BLaER1 (cell line): Measurements from ENCODE around the gene COL16A1.
A peak's percentile ranks its signal among the peaks of the same experiment; 100 is the strongest.

ENCODE experiments used
- H3K27ac ChIP-seq: shearing (Covaris generic); formaldehyde crosslinking; 2 replicates; pipeline ENCODE4 v1.8.1; 2022
- H3K27me3 ChIP-seq: shearing (Covaris generic); formaldehyde crosslinking; 2 replicates; pipeline ENCODE4 v1.8.1; 2022
- H3K36me3 ChIP-seq: shearing (Covaris generic); formaldehyde crosslinking; 2 replicates; pipeline ENCODE4 v1.8.1; 2022
- H3K4me1 ChIP-seq: shearing (Covaris generic); formaldehyde crosslinking; 2 replicates; pipeline ENCODE4 v1.8.1; 2022
- H3K4me2 ChIP-seq: shearing (Covaris generic); formaldehyde crosslinking; 2 replicates; pipeline ENCODE4 v1.8.1; 2022
- H3K4me3 ChIP-seq: shearing (Covaris generic); formaldehyde crosslinking; 2 replicates; pipeline ENCODE4 v1.8.1; 2022
- H3K9ac ChIP-seq: shearing (Covaris generic); formaldehyde crosslinking; 2 replicates; pipeline ENCODE4 v1.8.1; 2022
- H3K9me3 ChIP-seq: shearing (Covaris generic); formaldehyde crosslinking; 2 replicates; pipeline ENCODE4 v1.8.1; 2022
- H4K20me1 ChIP-seq: shearing (Covaris generic); formaldehyde crosslinking; 2 replicates; pipeline ENCODE4 v1.8.1; 2022
- Cebpa-rat ChIP-seq: shearing (Covaris generic); IDR thresholded peaks from 2 replicates; pipeline ENCODE4 v1.8.1; 2022

The COL16A1 gene

GRCh38 chr1:31645274-31645568 is 58.6 kb downstream of the COL16A1 start:
- Histone ChIP-seq H3K4me3 (peak overlapping the region; percentile 79), H3K27ac (peak overlapping the region; percentile 87), H4K20me1 (peaks cover 14% of the 10 kb centered on the region), H3K4me2 (peak overlapping the region; percentile 94), H3K9ac (peak overlapping the region; percentile 93), H3K27me3 (no peaks in the 10 kb centered on the region), H3K9me3 (no peaks in the 10 kb centered on the region), H3K4me1 (peaks cover 29% of the 10 kb centered on the region), H3K36me3 (peaks cover 14% of the 10 kb centered on the region)
- TF ChIP-seq Cebpa-rat: no peak; the same call in 1 of the 2 replicates

- no peaks in the 10 kb centered on the region for H3K9me3 ChIP-seq
- peak within 1 kb of the TSS; percentile 79 for H3K4me3 ChIP-seq
- H3K4me2 ChIP-seq: peak within 1 kb of the TSS; percentile 94
- H3K36me3 ChIP-seq: peaks cover 16% of the 10 kb centered on the region
- H3K9ac ChIP-seq: peak within 1 kb of the TSS; percentile 93
- TF ChIP-seq Cebpa-rat: no peak
- H3K27me3 ChIP-seq: no peaks in the 10 kb centered on the region
- H4K20me1 ChIP-seq: peaks cover 19% of the 10 kb centered on the region
- peaks cover 34% of the 10 kb centered on the region for H3K4me1 ChIP-seq
- H3K27ac ChIP-seq: peak within 1 kb of the TSS; percentile 87
Measured at GRCh38 chr1:31644560-31645273, 59.1 kb downstream of the COL16A1 start, which contains the start of gene PEF1. PEF1 (minus strand) TSS chr1:31644876; CDS start chr1:31644864, 12 bp downstream.

- peaks cover 16% of the 10 kb centered on the region for H3K36me3 ChIP-seq
- H3K27me3 ChIP-seq: no peaks in the 10 kb centered on the region
- H3K27ac ChIP-seq: peak overlapping the region; percentile 87
- H3K4me1 ChIP-seq: peaks cover 41% of the 10 kb centered on the region
- peak overlapping the region; percentile 93 for H3K9ac ChIP-seq
- peak overlapping the region; percentile 79 for H3K4me3 ChIP-seq
- no peaks in the 10 kb centered on the region for H3K9me3 ChIP-seq
- H4K20me1 ChIP-seq: peaks cover 26% of the 10 kb centered on the region
- peak overlapping the region; percentile 92 for H3K4me2 ChIP-seq
- no peak for TF ChIP-seq Cebpa-rat
Measured at GRCh38 chr1:31643976-31644559, 59.7 kb downstream of the COL16A1 start.

GRCh38 chr1:31642897-31643296 is 60.9 kb downstream of the COL16A1 start:
- H3K4me2 ChIP-seq: no peak overlapping the region
- no peak overlapping the region for H3K4me3 ChIP-seq
- no peaks in the 10 kb centered on the region for H3K9me3 ChIP-seq
- no peak for TF ChIP-seq Cebpa-rat
- 0 out of 2 replicates have a peak overlapping the region, but pooled peaks have one; percentile 2 for H3K9ac ChIP-seq
- no peaks in the 10 kb centered on the region for H3K27me3 ChIP-seq
- H3K4me1 ChIP-seq: peaks cover 50% of the 10 kb centered on the region
- H4K20me1 ChIP-seq: peaks cover 36% of the 10 kb centered on the region
- peaks cover 16% of the 10 kb centered on the region for H3K36me3 ChIP-seq
- no peak overlapping the region for H3K27ac ChIP-seq

- H3K4me2 ChIP-seq: no peak overlapping the region
- H3K4me1 ChIP-seq: peaks cover 50% of the 10 kb centered on the region
- no peak overlapping the region for H3K4me3 ChIP-seq
- H3K9ac ChIP-seq: 0 out of 2 replicates have a peak overlapping the region, but pooled peaks have one; percentile 2
- H3K36me3 ChIP-seq: peaks cover 16% of the 10 kb centered on the region
- no peak overlapping the region for H3K27ac ChIP-seq
- no peaks in the 10 kb centered on the region for H3K27me3 ChIP-seq
- H3K9me3 ChIP-seq: no peaks in the 10 kb centered on the region
- H4K20me1 ChIP-seq: peaks cover 41% of the 10 kb centered on the region
- no peak for TF ChIP-seq Cebpa-rat
Measured at GRCh38 chr1:31642366-31642765, 61.5 kb downstream of the COL16A1 start.

- Histone ChIP-seq H4K20me1 (peaks cover 55% of the 10 kb centered on the region), H3K9me3 (no peaks in the 10 kb centered on the region), H3K36me3 (peaks cover 26% of the 10 kb centered on the region), H3K4me3 (no peak overlapping the region), H3K4me1 (peaks cover 55% of the 10 kb centered on the region), H3K9ac (no peak overlapping the region), H3K27ac (no peak overlapping the region), H3K27me3 (no peaks in the 10 kb centered on the region), H3K4me2 (no peak overlapping the region)
- TF ChIP-seq Cebpa-rat: no peak
Measured at GRCh38 chr1:31640964-31641363, 62.9 kb downstream of the COL16A1 start.

- no peak overlapping the region for H3K9ac ChIP-seq
- peaks cover 34% of the 10 kb centered on the region for H3K36me3 ChIP-seq
- H3K4me2 ChIP-seq: no peak overlapping the region
- H3K4me1 ChIP-seq: peaks cover 47% of the 10 kb centered on the region
- H3K4me3 ChIP-seq: no peak overlapping the region
- no peaks in the 10 kb centered on the region for H3K27me3 ChIP-seq
- no peaks in the 10 kb centered on the region for H3K9me3 ChIP-seq
- no peak for TF ChIP-seq Cebpa-rat
- no peak overlapping the region for H3K27ac ChIP-seq
- H4K20me1 ChIP-seq: peaks cover 63% of the 10 kb centered on the region
Measured at GRCh38 chr1:31640179-31640578, 63.6 kb downstream of the COL16A1 start.

GRCh38 chr1:31639543-31639942 is 64.3 kb downstream of the COL16A1 start:
- no peaks in the 10 kb centered on the region for H3K27me3 ChIP-seq
- 0 out of 2 replicates have a peak overlapping the region, but pooled peaks have one; percentile 6 for H3K4me2 ChIP-seq
- H3K9me3 ChIP-seq: no peaks in the 10 kb centered on the region
- H3K27ac ChIP-seq: no peak overlapping the region
- H3K9ac ChIP-seq: no peak overlapping the region
- H4K20me1 ChIP-seq: peaks cover 69% of the 10 kb centered on the region
- peaks cover 47% of the 10 kb centered on the region for H3K4me1 ChIP-seq
- peaks cover 41% of the 10 kb centered on the region for H3K36me3 ChIP-seq
- H3K4me3 ChIP-seq: no peak overlapping the region
- no peak for TF ChIP-seq Cebpa-rat

GRCh38 chr1:31637915-31638673 is 65.7 kb downstream of the COL16A1 start:
- no peak overlapping the region for H3K27ac ChIP-seq
- peaks cover 79% of the 10 kb centered on the region for H4K20me1 ChIP-seq
- H3K4me2 ChIP-seq: no peak overlapping the region
- no peak for TF ChIP-seq Cebpa-rat
- H3K4me3 ChIP-seq: no peak overlapping the region
- H3K36me3 ChIP-seq: peaks cover 55% of the 10 kb centered on the region
- no peak overlapping the region for H3K9ac ChIP-seq
- H3K9me3 ChIP-seq: no peaks in the 10 kb centered on the region
- no peaks in the 10 kb centered on the region for H3K27me3 ChIP-seq
- peaks cover 36% of the 10 kb centered on the region for H3K4me1 ChIP-seq

GRCh38 chr1:31633117-31633516 is 70.7 kb downstream of the COL16A1 start:
- H3K9ac ChIP-seq: peak overlapping the region; percentile 27; the same call in 1 of the 2 replicates
- H3K27me3 ChIP-seq: no peaks in the 10 kb centered on the region
- no peak overlapping the region for H3K27ac ChIP-seq
- no peak overlapping the region for H3K4me2 ChIP-seq
- no peak for TF ChIP-seq Cebpa-rat
- peaks cover 56% of the 10 kb centered on the region for H4K20me1 ChIP-seq
- peaks cover 89% of the 10 kb centered on the region for H3K36me3 ChIP-seq
- no peaks in the 10 kb centered on the region for H3K9me3 ChIP-seq
- peaks cover 16% of the 10 kb centered on the region for H3K4me1 ChIP-seq
- H3K4me3 ChIP-seq: no peak overlapping the region
